HepG2 (cell line): ENCODE data around the gene CPNE5. TPM values are rescaled to one million over a fixed set of nuclear protein-coding genes. Genes with fewer than 3 reads are reported as not detected.
A peak's percentile ranks its signal among the peaks of the same experiment; 100 is the strongest.

Experiments
- AHR ChIP-seq: IDR thresholded peaks from 2 replicates; pipeline ENCODE4 v1.6.1; 2018; ENCODE audit warnings: missing genetic modification reagents, missing compliant biosample characterization
- BRCA1 ChIP-seq: sonication (generic); formaldehyde crosslinking; IDR thresholded peaks from 2 replicates; pipeline ENCODE4 v1.4.0; 2020; ENCODE audit warnings: missing genetic modification reagents
- DPF2 ChIP-seq: sonication (generic); formaldehyde crosslinking; IDR thresholded peaks from 2 replicates; pipeline ENCODE4 v1.4.0; 2020; ENCODE audit warnings: mild to moderate bottlenecking, low read depth, missing genetic modification reagents, borderline replicate concordance
- ETV5 ChIP-seq: IDR thresholded peaks from 2 replicates; pipeline ENCODE4 v1.6.1; 2018; ENCODE audit warnings: missing biosample characterization, missing genetic modification reagents, inconsistent platforms, borderline replicate concordance
- KDM2A ChIP-seq: sonication (generic); formaldehyde crosslinking; IDR thresholded peaks from 2 replicates; pipeline ENCODE4 v1.4.0; 2020; ENCODE audit warnings: low read depth, missing genetic modification reagents, borderline replicate concordance
- KLF13 ChIP-seq: sonication (generic); formaldehyde crosslinking; IDR thresholded peaks from 2 replicates; pipeline ENCODE4 v1.4.0; 2020; ENCODE audit warnings: mild to moderate bottlenecking, missing genetic modification reagents
- NR1H2 ChIP-seq: sonication (generic); formaldehyde crosslinking; IDR thresholded peaks from 2 replicates; pipeline ENCODE4 v1.8.1; 2022; ENCODE audit warnings: low read depth, missing genetic modification reagents, borderline replicate concordance
- POLR2AphosphoS5 ChIP-seq: IDR thresholded peaks from 2 replicates; pipeline ENCODE4 v1.6.1; 2012; ENCODE audit warnings: low read depth, low read length
- SCMH1 ChIP-seq: sonication (generic); formaldehyde crosslinking; IDR thresholded peaks from 2 replicates; pipeline ENCODE4 v1.9.0; 2021; ENCODE audit warnings: missing genetic modification reagents, mild to moderate bottlenecking, borderline replicate concordance
- ZNF556 ChIP-seq: sonication (generic); formaldehyde crosslinking; IDR thresholded peaks from 2 replicates; pipeline ENCODE4 v1.4.0; 2020; ENCODE audit warnings: mild to moderate bottlenecking, missing genetic modification reagents, borderline replicate concordance
- ZNF614 ChIP-seq: IDR thresholded peaks from 2 replicates; pipeline ENCODE4 v1.6.1; 2018; ENCODE audit warnings: missing biosample characterization, missing genetic modification reagents, inconsistent platforms, borderline replicate concordance
- polyA plus RNA-seq, 8 experiments: library from polyadenylated mRNA; depleted of rRNA in 3 of 8; stranded (reverse) in 7 of 8; unstranded in 1 of 8; fragments of >200 nt; fragmentation: Illumina TruSeq in 4 of 8; extraction: Trizol in 4 of 8; gene quantifications; 2 replicates each; pipeline versions ENCODE4 v1.2.1 to v1.2.3, GENCODE V29; 2011 to 2016; ENCODE audit warnings: low read depth in 4 of 8, missing spikeins in 1 of 8, mixed read lengths in 1 of 8; ENCODE audit not compliant: insufficient read depth in 1 of 8
- total RNA-seq, 5 experiments: library from RNA; depleted of rRNA; stranded (reverse); fragments of >200 nt; fragmentation: Illumina TruSeq; extraction: Trizol; gene quantifications; 2 replicates each; pipeline ENCODE4 v1.2.3, GENCODE V29; 2016; ENCODE audit warnings: low read depth in 1 of 5
- TF ChIP-seq, protein P1 (sequence below): sonication (generic); formaldehyde crosslinking; IDR thresholded peaks from 2 replicates; pipeline ENCODE4 v1.4.0; 2020; ENCODE audit warnings: mild to moderate bottlenecking, missing genetic modification reagents
- TF ChIP-seq, protein P2 (sequence below): sonication (generic); formaldehyde crosslinking; IDR thresholded peaks from 2 replicates; pipeline ENCODE4 v1.4.0; 2020; ENCODE audit warnings: missing genetic modification reagents, borderline replicate concordance

The CPNE5 gene
- total and polyA plus RNA-seq, 2 of the 13 experiments (the other 11 are each of a cell fraction or from before 2014, with no cell fraction given) = 0.16 TPM; not detected in 1

DNA sequence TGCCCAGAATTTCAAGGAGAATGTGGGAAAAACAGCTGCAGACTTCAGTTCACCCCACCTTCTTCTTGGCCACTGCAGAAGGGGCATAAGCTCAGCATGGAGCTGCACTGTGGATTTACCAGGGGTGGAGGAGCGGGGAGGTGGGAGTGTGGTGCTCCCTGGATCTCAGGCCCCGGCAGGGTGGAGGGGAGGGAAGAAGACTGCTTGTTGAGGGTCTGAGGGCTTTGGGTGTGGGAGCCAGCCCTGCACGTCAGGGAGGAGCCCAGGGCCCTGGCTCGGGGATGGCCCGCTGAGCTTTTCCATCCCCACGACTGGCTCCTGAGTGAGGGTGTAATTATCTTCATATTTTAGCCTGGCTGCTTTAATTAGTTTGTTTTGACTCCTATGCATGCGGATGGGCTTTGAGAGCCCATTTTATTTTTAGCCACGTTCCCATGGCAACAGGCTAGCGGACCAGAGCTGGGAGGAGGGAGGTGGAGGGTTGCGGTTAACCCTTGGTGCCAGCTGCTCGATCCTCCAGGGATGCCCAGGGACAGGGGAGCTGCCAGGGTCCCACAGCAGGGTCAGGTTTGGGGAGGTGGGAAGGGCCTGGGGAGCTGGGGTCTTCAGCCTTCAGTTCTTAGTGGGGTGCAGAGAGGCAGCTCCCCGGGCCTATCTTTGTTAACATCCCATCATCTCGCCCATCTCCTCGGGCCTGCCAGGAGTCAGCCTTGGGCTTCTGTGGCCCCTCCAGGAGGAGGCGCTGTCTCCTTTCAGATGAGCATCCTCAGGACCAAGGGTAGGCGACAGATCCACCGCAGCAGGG, 73.4 kb downstream of the CPNE5 start (continued):
- TF ChIP-seq ETV5 (CRISPR knock-in tag) = no peak
- no peak for TF ChIP-seq NR1H2 (CRISPR knock-in tag)
- TF ChIP-seq, protein P1, sequence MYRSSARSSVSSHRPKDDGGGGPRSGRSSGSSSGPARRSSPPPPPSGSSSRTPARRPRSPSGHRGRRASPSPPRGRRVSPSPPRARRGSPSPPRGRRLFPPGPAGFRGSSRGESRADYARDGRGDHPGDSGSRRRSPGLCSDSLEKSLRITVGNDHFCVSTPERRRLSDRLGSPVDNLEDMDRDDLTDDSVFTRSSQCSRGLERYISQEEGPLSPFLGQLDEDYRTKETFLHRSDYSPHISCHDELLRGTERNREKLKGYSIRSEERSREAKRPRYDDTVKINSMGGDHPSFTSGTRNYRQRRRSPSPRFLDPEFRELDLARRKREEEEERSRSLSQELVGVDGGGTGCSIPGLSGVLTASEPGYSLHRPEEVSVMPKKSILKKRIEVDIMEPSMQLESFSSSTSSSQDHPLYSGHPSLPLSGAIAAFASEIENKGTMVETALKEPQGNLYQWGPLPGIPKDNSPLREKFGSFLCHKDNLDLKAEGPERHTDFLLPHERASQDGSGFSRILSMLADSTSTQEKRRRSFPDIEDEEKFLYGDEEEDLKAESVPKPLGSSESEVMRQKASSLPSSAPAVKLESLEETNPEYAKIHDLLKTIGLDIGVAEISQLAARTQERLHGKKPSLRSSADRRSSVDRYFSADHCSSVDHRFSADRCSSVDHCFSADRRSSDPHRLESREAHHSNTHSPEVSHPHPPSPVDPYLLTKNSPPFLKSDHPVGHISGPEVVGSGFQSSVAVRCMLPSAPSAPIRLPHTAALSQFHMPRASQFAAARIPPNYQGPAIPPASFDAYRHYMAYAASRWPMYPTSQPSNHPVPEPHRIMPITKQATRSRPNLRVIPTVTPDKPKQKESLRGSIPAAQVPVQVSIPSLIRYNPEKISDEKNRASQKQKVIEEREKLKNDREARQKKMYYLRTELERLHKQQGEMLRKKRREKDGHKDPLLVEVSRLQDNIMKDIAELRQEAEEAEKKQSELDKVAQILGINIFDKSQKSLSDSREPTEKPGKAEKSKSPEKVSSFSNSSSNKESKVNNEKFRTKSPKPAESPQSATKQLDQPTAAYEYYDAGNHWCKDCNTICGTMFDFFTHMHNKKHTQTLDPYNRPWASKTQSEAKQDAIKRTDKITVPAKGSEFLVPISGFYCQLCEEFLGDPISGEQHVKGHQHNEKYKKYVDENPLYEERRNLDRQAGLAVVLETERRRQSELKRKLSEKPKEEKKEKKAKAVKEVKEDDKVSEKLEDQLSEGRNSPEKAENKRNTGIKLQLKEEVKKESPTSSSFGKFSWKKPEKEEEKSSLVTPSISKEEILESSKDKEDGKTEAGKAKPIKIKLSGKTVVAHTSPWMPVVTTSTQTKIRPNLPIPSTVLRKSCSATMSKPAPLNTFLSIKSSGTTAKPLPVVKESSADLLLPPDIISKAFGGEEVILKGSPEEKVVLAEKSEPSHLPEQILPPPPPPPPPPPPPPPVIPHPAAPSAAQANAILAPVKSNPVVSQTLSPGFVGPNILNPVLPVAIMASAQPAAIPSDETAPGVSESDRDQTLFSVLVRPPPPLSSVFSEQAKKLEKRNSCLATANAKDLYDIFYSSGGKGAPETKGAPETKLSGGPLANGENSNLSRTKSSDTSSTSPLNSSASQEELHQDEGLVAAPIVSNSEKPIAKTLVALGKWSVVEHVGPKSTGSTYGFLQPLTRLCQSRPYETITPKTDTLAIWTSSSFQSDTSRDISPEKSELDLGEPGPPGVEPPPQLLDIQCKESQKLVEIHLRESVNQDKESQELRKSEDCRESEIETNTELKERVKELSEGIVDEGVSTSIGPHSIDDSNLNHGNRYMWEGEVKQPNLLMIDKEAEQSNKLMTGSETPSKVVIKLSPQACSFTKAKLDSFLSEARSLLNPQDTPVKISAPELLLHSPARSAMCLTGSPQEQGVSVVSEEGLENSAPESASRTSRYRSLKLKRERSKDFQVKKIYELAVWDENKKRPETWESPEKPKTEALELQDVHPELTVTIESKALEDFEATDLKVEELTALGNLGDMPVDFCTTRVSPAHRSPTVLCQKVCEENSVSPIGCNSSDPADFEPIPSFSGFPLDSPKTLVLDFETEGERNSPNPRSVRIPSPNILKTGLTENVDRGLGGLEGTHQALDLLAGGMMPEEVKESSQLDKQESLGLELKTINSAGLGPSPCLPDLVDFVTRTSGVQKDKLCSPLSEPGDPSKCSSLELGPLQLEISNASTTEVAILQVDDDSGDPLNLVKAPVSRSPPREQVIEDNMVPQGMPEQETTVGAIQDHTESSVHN = no peak
- no peak for TF ChIP-seq AHR
- no peak for TF ChIP-seq SCMH1 (CRISPR knock-in tag)
- no peak for TF ChIP-seq DPF2 (CRISPR knock-in tag)
- no peak for TF ChIP-seq BRCA1
- peak; percentile 75; the same call in 1 of the 2 replicates for TF ChIP-seq KDM2A (CRISPR knock-in tag)
- TF ChIP-seq ZNF556 (CRISPR knock-in tag) = no peak
- no peak for TF ChIP-seq KLF13
- peak; percentile 33; the same call in 1 of the 2 replicates for TF ChIP-seq ZNF614 (CRISPR knock-in tag)
- TF ChIP-seq POLR2AphosphoS5 = no peak
- TF ChIP-seq, protein P2, sequence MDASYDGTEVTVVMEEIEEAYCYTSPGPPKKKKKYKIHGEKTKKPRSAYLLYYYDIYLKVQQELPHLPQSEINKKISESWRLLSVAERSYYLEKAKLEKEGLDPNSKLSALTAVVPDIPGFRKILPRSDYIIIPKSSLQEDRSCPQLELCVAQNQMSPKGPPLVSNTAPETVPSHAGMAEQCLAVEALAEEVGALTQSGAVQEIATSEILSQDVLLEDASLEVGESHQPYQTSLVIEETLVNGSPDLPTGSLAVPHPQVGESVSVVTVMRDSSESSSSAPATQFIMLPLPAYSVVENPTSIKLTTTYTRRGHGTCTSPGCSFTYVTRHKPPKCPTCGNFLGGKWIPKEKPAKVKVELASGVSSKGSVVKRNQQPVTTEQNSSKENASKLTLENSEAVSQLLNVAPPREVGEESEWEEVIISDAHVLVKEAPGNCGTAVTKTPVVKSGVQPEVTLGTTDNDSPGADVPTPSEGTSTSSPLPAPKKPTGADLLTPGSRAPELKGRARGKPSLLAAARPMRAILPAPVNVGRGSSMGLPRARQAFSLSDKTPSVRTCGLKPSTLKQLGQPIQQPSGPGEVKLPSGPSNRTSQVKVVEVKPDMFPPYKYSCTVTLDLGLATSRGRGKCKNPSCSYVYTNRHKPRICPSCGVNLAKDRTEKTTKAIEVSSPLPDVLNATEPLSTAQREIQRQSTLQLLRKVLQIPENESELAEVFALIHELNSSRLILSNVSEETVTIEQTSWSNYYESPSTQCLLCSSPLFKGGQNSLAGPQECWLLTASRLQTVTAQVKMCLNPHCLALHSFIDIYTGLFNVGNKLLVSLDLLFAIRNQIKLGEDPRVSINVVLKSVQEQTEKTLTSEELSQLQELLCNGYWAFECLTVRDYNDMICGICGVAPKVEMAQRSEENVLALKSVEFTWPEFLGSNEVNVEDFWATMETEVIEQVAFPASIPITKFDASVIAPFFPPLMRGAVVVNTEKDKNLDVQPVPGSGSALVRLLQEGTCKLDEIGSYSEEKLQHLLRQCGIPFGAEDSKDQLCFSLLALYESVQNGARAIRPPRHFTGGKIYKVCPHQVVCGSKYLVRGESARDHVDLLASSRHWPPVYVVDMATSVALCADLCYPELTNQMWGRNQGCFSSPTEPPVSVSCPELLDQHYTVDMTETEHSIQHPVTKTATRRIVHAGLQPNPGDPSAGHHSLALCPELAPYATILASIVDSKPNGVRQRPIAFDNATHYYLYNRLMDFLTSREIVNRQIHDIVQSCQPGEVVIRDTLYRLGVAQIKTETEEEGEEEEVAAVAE (CRISPR knock-in tag) = peak; percentile 41; the same call in 1 of the 2 replicates
